ENCODE data around the gene C22orf42.
"Not testable (repeated sequence)": the region's sequence is repeated elsewhere in the genome, so short reads cannot be mapped to it uniquely, and the experiment has no call there.

C22orf42 gene

GRCh38 chr22:32134796-32135195 is 24.3 kb downstream of the C22orf42 start:
- not testable (repeated sequence) for DNase-seq (ENCODE audit: low read depth)

GRCh38 chr22:32132783-32133182 is 26.3 kb downstream of the C22orf42 start:
- no peak for DNase-seq (ENCODE audit: low read depth)

- DNase-seq (ENCODE audit: low read depth) = no peak
Measured at GRCh38 chr22:32132126-32132525, 27.0 kb downstream of the C22orf42 start.

GRCh38 chr22:32130464-32130863 is 28.6 kb downstream of the C22orf42 start:
- DNase-seq (ENCODE audit: low read depth) = no peak

GRCh38 chr22:32127904-32128303 is 31.2 kb downstream of the C22orf42 start:
- DNase-seq (ENCODE audit: low read depth) = no peak

GRCh38 chr22:32123657-32124056 is 35.4 kb downstream of the C22orf42 start:
- no peak for DNase-seq (ENCODE audit: low read depth)

- DNase-seq (ENCODE audit: low read depth) = no peak
Measured at GRCh38 chr22:32122899-32123298, 36.2 kb downstream of the C22orf42 start.

GRCh38 chr22:32120603-32121002 is 38.5 kb downstream of the C22orf42 start:
- no peak for DNase-seq (ENCODE audit: low read depth)

- no peak for DNase-seq (ENCODE audit: low read depth)
Measured at GRCh38 chr22:32119568-32120235, 39.4 kb downstream of the C22orf42 start.

GRCh38 chr22:32112380-32112779 is 46.7 kb downstream of the C22orf42 start:
- no peak for DNase-seq (ENCODE audit: low read depth)

GRCh38 chr22:32106930-32107329 is 52.2 kb downstream of the C22orf42 start:
- DNase-seq (ENCODE audit: low read depth) = no peak

- DNase-seq (ENCODE audit: low read depth) = no peak
Measured at GRCh38 chr22:32103658-32104315, 55.3 kb downstream of the C22orf42 start.

- no peak for DNase-seq (ENCODE audit: low read depth)
Measured at GRCh38 chr22:32100711-32101110, 58.4 kb downstream of the C22orf42 start.

Measured in fibroblast of gingiva (primary cell).